Endothelial cell of umbilical vein (primary cell): ENCODE measurements around the gene TBC1D4. TPM values are rescaled to one million over a fixed set of nuclear protein-coding genes. Genes with fewer than 3 reads are reported as not detected.

Experiments used
- BruUV-seq: library from RNA; stranded (reverse); fragments of 400-500 nt; replicated peaks from 2 replicates; lab custom pipeline; 2021; lab: Mats Ljungman, UMichigan
- CTCF ChIA-PET: fragments of 300-600, 350-600 bp; sonication (Branson Sonifier 250); formaldehyde crosslinking; loops from one replicate; lab custom pipeline; 2021; ENCODE audit warnings: antibody characterized with exemption, inconsistent platforms; lab: Charles Lee
- POLR2A ChIA-PET: fragments of 300-600, 350-600 bp; sonication (Branson Sonifier 250); formaldehyde crosslinking; loops from one replicate; lab custom pipeline; 2021; ENCODE audit warnings: antibody characterized with exemption, inconsistent platforms; lab: Charles Lee
- DNase-seq: peaks from one replicate; pipeline ENCODE4 v3.0.0-alpha.2; 2011; ENCODE audit warnings: low read depth, low spot score
- FAIRE-seq: peaks from 2 replicates; lab custom pipeline; 2011; peaks lifted over from hg19 to GRCh38; lab: Jason Lieb, UNC
- H2AFZ ChIP-seq: 2 replicates; pipeline ENCODE4 v1.6.0; 2012; ENCODE audit warnings: low read depth, low read length, control low read depth, inconsistent platforms
- H3K27ac ChIP-seq: 2 replicates; pipeline ENCODE4 v1.5.1; 2011; ENCODE audit warnings: low read depth, mild to moderate bottlenecking, control low read depth, low read length, moderate library complexity; ENCODE audit not compliant: insufficient read depth
- H3K27me3 ChIP-seq, 2 experiments: 2 replicates each; pipeline versions ENCODE4 v1.6.0 to v1.6.1; 2011; ENCODE audit warnings: low read length in 2 of 2, mixed read lengths in 1 of 2; ENCODE audit not compliant: control insufficient read depth in 2 of 2, insufficient read depth in 2 of 2
- H3K36me3 ChIP-seq, 2 experiments: 2 replicates in 1 of 2; 3 replicates in 1 of 2; pipeline ENCODE4 v1.5.1; 2011; ENCODE audit warnings: low read length in 2 of 2, mild to moderate bottlenecking in 1 of 2, moderate library complexity in 1 of 2; ENCODE audit not compliant: control insufficient read depth in 2 of 2, insufficient read depth in 2 of 2; ENCODE audit errors: extremely low read depth in 1 of 2
- H3K4me1 ChIP-seq: 3 replicates; pipeline ENCODE4 v1.5.1; 2011; ENCODE audit warnings: mild to moderate bottlenecking, low read length; ENCODE audit not compliant: control insufficient read depth, insufficient read depth; ENCODE audit errors: extremely low read depth
- H3K4me2 ChIP-seq: 2 replicates; pipeline ENCODE4 v1.6.1; 2011; ENCODE audit warnings: low read length, control low read depth, mixed read lengths; ENCODE audit not compliant: insufficient read depth
- H3K4me3 ChIP-seq, 3 experiments: fragments of 200-600 bp in 1 of 3; sonication (generic), shearing (Covaris generic) in 1 of 3; replicated peaks in 1 of 3; 2 replicates each; pipeline ENCODE4 v1.5.1; 2011 to 2016; ENCODE audit warnings: control low read depth in 3 of 3, low read length in 3 of 3, mild to moderate bottlenecking in 2 of 3, inconsistent platforms in 1 of 3, low read depth in 1 of 3, moderate library complexity in 1 of 3; ENCODE audit not compliant: insufficient read depth in 1 of 3
- H3K79me2 ChIP-seq: 2 replicates; pipeline ENCODE4 v1.6.0; 2012; ENCODE audit warnings: low read length, inconsistent platforms; ENCODE audit not compliant: control insufficient read depth, insufficient read depth
- H3K9ac ChIP-seq: replicated peaks from 2 replicates; pipeline ENCODE3; 2011; ENCODE audit warnings: low read length, control low read depth; ENCODE audit not compliant: insufficient read depth; ENCODE audit errors: extremely low read depth
- H3K9me1 ChIP-seq: replicated peaks from 3 replicates; pipeline ENCODE4 v1.6.0; 2011; ENCODE audit warnings: mild to moderate bottlenecking, low read length; ENCODE audit not compliant: control insufficient read depth, insufficient read depth; ENCODE audit errors: extremely low read depth
- H3K9me3 ChIP-seq: replicated peaks from 2 replicates; pipeline ENCODE4 v1.5.1; 2012; ENCODE audit warnings: low read length, inconsistent platforms; ENCODE audit not compliant: control insufficient read depth, insufficient read depth
- H4K20me1 ChIP-seq: replicated peaks from 2 replicates; pipeline ENCODE3; 2011; ENCODE audit warnings: mild to moderate bottlenecking, low read length; ENCODE audit not compliant: control insufficient read depth, insufficient read depth; ENCODE audit errors: extremely low read depth
- EZH2 ChIP-seq: IDR thresholded peaks from 2 replicates; pipeline ENCODE4 v1.6.1; 2012; ENCODE audit warnings: borderline replicate concordance, low read depth, mild to moderate bottlenecking, moderate library complexity, low read length, inconsistent platforms; ENCODE audit not compliant: severe bottlenecking
- FOS ChIP-seq: IDR thresholded peaks from 2 replicates; pipeline ENCODE4 v1.6.1; 2011; ENCODE audit warnings: mild to moderate bottlenecking, low read length, moderate library complexity, borderline replicate concordance; ENCODE audit not compliant: insufficient read depth
- JUN ChIP-seq: IDR thresholded peaks from 2 replicates; pipeline ENCODE4 v1.6.1; 2011; ENCODE audit warnings: borderline replicate concordance, low read depth; ENCODE audit not compliant: insufficient read length, insufficient read depth
- POLR2AphosphoS5 ChIP-seq: IDR thresholded peaks from 2 replicates; pipeline ENCODE4 v1.6.1; 2012; ENCODE audit warnings: low read depth, mild to moderate bottlenecking, control low read depth, low read length, moderate library complexity; ENCODE audit not compliant: insufficient read depth
- dilution Hi-C: fragments of 300-500 bp; cut with MboI; formaldehyde crosslinking; loops from one replicate; pipeline ENCODE4 v1.15.0; 2019; ENCODE audit warnings: low sequenced_read_pairs; ENCODE audit not compliant: extremely low pct_ligation_motif_present
- intact Hi-C: fragments of 100-400 bp; cut with micrococcal nuclease; formaldehyde crosslinking; loops from one replicate; pipeline ENCODE4 v1.10.0; 2022
- polyA plus RNA-seq, 4 experiments: library from polyadenylated mRNA; depleted of rRNA in 3 of 4; stranded (reverse) in 3 of 4; unstranded in 1 of 4; fragments of >200 nt; gene quantifications; 2 replicates each; pipeline versions ENCODE4 v1.2.1 to v1.2.3, GENCODE V29; 2011 to 2012; ENCODE audit warnings: missing spikeins in 1 of 4
- total RNA-seq: library from RNA; stranded (reverse); gene quantifications from 2 replicates; pipeline ENCODE4 v1.2.3, GENCODE V29; 2021

TBC1D4 gene
- total and polyA plus RNA-seq, 2 donors (not counting 3 experiments of a cell fraction or from before 2014, with no cell fraction given), result 58.3 to 81.0 TPM

- no TSS peak for BruUV-seq
- no peaks in the 10 kb centered on the region for H3K27me3 ChIP-seq
- H3K4me3 ChIP-seq, result no peak overlapping the region
- POLR2A ChIA-PET, result no interaction called here
- no peak overlapping the region for H3K9ac ChIP-seq
- no peak overlapping the region for H3K27ac ChIP-seq
- peaks cover 2% of the 10 kb centered on the region for H3K79me2 ChIP-seq
- TF ChIP-seq FOS, result no peak
- TF ChIP-seq POLR2AphosphoS5, result no peak
- no peak for TF ChIP-seq JUN
- FAIRE-seq (no peak), DNase-seq (no peak)
- H3K4me2 ChIP-seq, result no peak overlapping the region
- no peaks in the 10 kb centered on the region for H4K20me1 ChIP-seq
- no peaks in the 10 kb centered on the region for H3K9me1 ChIP-seq
- CTCF ChIA-PET, result interaction anchor here (1.4 kb wide), 1 partner anchor 80 kb away, joined by 4 read pairs; the partner anchor contains the start of gene TBC1D4
- no peaks in the 10 kb centered on the region for H3K4me1 ChIP-seq
- dilution Hi-C loops (no loop called here), intact Hi-C loops (loop anchor here (5.0 kb wide), 1 partner anchor 35 kb away; no protein-coding TSS in a partner anchor)
- H2AFZ ChIP-seq, result no peak overlapping the region
- no peaks in the 10 kb centered on the region for H3K9me3 ChIP-seq
- H3K36me3 ChIP-seq, result no peaks in the 10 kb centered on the region
These were observed 79.2 kb downstream of the TBC1D4 start for GRCh38 chr13:75402787-75403186.

- no TSS peak for BruUV-seq
- FAIRE-seq, result no peak
- CTCF ChIA-PET, result interaction anchor here (1.1 to 1.8 kb wide), 6 partner anchors 9 to 104 kb away, joined by 3 to 4 read pairs (median 3); partner anchors contain the start of gene TBC1D4
These were observed 81.2 kb downstream of the TBC1D4 start for GRCh38 chr13:75400775-75401174.

More at GRCh38 chr13:75400775-75401174, 81.2 kb downstream of the TBC1D4 start:
- dilution Hi-C loops, result no loop called here
- Histone ChIP-seq H3K36me3 (no peaks in the 10 kb centered on the region), H3K27ac (no peak overlapping the region), H3K4me1 (no peaks in the 10 kb centered on the region), H3K9me3 (no peaks in the 10 kb centered on the region), H3K4me3 (no peak overlapping the region), H3K27me3 (no peaks in the 10 kb centered on the region), H4K20me1 (no peaks in the 10 kb centered on the region), H3K4me2 (no peak overlapping the region), H3K9me1 (no peaks in the 10 kb centered on the region), H3K9ac (no peak overlapping the region), H3K79me2 (no peaks in the 10 kb centered on the region), H2AFZ (no peak overlapping the region)
- no peak for TF ChIP-seq EZH2
- intact Hi-C loops, result loop anchor here (5.0 kb wide), 1 partner anchor 37 kb away; no protein-coding TSS in a partner anchor
- POLR2A ChIA-PET, result interaction anchor here (0.5 kb wide), 1 partner anchor 21 kb away, joined by 3 read pairs; no protein-coding TSS in a partner anchor
- no peak for DNase-seq
